Measurements from ENCODE around the gene TGFBR2. TPM values are rescaled to one million over a fixed set of nuclear protein-coding genes. Genes with fewer than 3 reads are reported as not detected.
A peak's percentile ranks its signal among the peaks of the same experiment; 100 is the strongest.

TGFBR2 gene
- total and polyA plus RNA-seq, 2 of the 13 experiments (the other 11 are each of a cell fraction or from before 2014, with no cell fraction given), result 82.2 to 187 TPM

DNA sequence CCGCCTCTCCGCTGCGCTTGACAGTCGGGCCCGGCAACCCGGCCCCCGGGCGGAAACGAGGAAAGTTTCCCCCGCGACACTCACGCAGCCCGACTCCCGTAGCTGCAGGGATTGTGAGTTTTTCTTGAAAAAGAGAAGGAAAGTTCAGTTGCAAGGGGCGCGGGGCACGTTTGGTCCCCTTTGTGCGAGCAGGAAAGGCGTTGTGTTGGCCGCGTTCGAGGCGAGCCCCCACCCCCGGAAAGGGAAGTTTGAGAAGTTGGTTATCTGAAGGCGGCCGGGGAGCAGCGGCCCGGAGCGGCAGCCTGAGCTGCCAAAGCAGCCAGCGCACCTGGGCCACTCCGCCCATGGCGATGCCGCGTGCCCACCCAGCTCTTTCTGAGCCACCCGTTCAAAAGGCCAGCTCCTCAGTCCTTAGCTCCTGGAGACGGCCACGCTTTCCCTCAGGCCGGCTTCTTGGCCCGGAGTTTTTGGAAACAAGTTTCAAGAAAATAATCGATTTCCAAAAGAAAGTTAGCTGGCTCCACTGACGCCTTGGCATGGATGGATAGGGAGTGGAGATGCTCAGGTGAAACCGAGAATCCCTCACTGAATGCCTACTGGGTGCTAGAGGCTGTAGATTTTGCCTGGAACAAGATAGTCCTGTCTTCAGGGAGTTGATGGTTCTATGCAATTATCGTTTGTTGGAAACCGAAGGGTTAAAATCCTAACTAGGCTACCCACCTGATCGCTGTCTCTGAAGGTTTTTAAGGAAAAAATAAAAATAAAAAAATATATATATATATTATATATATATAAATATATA, 832 bp downstream of the TGFBR2 start:
- ChIA-PET POLR2A (interaction anchor here (0.7 to 4.3 kb wide), 15 partner anchors 7 to 348 kb away, joined by 3 to 43 read pairs (median 5); no protein-coding TSS in a partner anchor), CTCF (ENCODE audit: low intra/inter-chr PET ratio, low total read pairs) (no interaction called here)
- peaks cover 3 to 17% of the 10 kb centered on the region in 2 experiments for H3K36me3 ChIP-seq (replicated peaks in 1 of 2; ENCODE audit: control insufficient read depth in 1 of 2, insufficient read depth in 2 of 2, low read length in 2 of 2)
- peaks cover 96% of the 10 kb centered on the region for H3K79me2 ChIP-seq (ENCODE audit: insufficient read depth, low read length)
- peak; percentile 13 for ATAC-seq
- WGBS (ENCODE audit: low lambda C conversion rate), result under 1% methylated on average over 18 of the region's 45 CpGs
- H3K4me1 ChIP-seq (ENCODE audit: insufficient read depth, low read length), result peaks cover 53% of the 10 kb centered on the region
- TSS peak; percentile 22 for BruUV-seq (replicated peaks)
- intact Hi-C loops (cut with micrococcal nuclease; ENCODE audit: unreplicated experiment) (loop anchor here (2.0 to 5.0 kb wide), 3 partner anchors 95 to 260 kb away; no protein-coding TSS in a partner anchor), in situ Hi-C loops (cut with HindIII; ENCODE audit: extremely low pct_ligation_motif_present, low pct_unique_long_range_greater_than_20kb) (loop anchor here (5.0 to 10.0 kb wide), 3 partner anchors 115 to 492 kb away; no protein-coding TSS in a partner anchor)
- no peak overlapping the region for H2AFZ ChIP-seq (ENCODE audit: low read length)
- no peaks in the 10 kb centered on the region for H3K9me3 ChIP-seq (ENCODE audit: low read length)
- H3K4me2 ChIP-seq (ENCODE audit: low read depth, low read length), result peak overlapping the region; percentile 56
- H3K27ac ChIP-seq (ENCODE audit: extremely low read length, insufficient read depth, low read length), result peak overlapping the region; percentile 93
- no peak for FAIRE-seq
- peak overlapping the region; percentile 100 for H3K9ac ChIP-seq (ENCODE audit: insufficient read depth, low read depth, low read length)
- H4K20me1 ChIP-seq (ENCODE audit: insufficient read depth, low read length), result peaks cover 38% of the 10 kb centered on the region
- peaks cover 0 to 2% of the 10 kb centered on the region in 2 experiments; a peak in 1 of 5 replicates for H3K27me3 ChIP-seq (ENCODE audit: control insufficient read depth in 1 of 2, insufficient read depth in 2 of 2, low read length in 2 of 2)
- no peak for DNase-seq (ENCODE audit: low spot score)
- peak overlapping the region; percentile 96 to 100 (median 99) for H3K4me3 ChIP-seq (replicated peaks in 1 of 3; ENCODE audit: insufficient read depth in 1 of 3, low read depth in 2 of 3, low read length in 3 of 3)
- no peak for TF ChIP-seq AKAP8 (CRISPR knock-in tag; IDR thresholded peaks at IDR 0.05)
- TF ChIP-seq, protein P1, sequence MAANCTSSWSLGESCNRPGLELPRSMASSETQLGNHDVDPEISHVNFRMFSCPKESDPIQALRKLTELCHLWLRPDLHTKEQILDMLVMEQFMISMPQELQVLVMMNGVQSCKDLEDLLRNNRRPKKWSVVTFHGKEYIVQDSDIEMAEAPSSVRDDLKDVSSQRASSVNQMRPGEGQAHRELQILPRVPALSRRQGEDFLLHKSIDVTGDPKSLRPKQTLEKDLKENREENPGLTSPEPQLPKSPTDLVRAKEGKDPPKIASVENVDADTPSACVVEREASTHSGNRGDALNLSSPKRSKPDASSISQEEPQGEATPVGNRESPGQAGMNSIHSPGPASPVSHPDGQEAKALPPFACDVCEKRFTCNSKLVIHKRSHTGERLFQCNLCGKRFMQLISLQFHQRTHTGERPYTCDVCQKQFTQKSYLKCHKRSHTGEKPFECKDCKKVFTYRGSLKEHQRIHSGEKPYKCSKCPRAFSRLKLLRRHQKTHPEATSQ (CRISPR knock-in tag; IDR thresholded peaks at IDR 0.05; ENCODE audit: borderline replicate concordance), result no peak
- TF ChIP-seq MXI1 (IDR thresholded peaks at IDR 0.05; ENCODE audit: borderline replicate concordance, low read depth, low read length), result no peak; the same call in 2 of the 3 replicates
- no peak for TF ChIP-seq NFRKB (IDR thresholded peaks at IDR 0.05)
- TF ChIP-seq NFE2L1 (CRISPR knock-in tag; IDR thresholded peaks at IDR 0.05; ENCODE audit: borderline replicate concordance), result no peak
- TF ChIP-seq, protein P2, sequence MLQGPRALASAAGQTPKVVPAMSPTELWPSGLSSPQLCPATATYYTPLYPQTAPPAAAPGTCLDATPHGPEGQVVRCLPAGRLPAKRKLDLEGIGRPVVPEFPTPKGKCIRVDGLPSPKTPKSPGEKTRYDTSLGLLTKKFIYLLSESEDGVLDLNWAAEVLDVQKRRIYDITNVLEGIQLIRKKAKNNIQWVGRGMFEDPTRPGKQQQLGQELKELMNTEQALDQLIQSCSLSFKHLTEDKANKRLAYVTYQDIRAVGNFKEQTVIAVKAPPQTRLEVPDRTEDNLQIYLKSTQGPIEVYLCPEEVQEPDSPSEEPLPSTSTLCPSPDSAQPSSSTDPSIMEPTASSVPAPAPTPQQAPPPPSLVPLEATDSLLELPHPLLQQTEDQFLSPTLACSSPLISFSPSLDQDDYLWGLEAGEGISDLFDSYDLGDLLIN (CRISPR knock-in tag; IDR thresholded peaks at IDR 0.05; ENCODE audit: borderline replicate concordance), result no peak
- TF ChIP-seq CAMTA2 (CRISPR knock-in tag; IDR thresholded peaks at IDR 0.05; ENCODE audit: borderline replicate concordance), result no peak
- TF ChIP-seq, protein P3, sequence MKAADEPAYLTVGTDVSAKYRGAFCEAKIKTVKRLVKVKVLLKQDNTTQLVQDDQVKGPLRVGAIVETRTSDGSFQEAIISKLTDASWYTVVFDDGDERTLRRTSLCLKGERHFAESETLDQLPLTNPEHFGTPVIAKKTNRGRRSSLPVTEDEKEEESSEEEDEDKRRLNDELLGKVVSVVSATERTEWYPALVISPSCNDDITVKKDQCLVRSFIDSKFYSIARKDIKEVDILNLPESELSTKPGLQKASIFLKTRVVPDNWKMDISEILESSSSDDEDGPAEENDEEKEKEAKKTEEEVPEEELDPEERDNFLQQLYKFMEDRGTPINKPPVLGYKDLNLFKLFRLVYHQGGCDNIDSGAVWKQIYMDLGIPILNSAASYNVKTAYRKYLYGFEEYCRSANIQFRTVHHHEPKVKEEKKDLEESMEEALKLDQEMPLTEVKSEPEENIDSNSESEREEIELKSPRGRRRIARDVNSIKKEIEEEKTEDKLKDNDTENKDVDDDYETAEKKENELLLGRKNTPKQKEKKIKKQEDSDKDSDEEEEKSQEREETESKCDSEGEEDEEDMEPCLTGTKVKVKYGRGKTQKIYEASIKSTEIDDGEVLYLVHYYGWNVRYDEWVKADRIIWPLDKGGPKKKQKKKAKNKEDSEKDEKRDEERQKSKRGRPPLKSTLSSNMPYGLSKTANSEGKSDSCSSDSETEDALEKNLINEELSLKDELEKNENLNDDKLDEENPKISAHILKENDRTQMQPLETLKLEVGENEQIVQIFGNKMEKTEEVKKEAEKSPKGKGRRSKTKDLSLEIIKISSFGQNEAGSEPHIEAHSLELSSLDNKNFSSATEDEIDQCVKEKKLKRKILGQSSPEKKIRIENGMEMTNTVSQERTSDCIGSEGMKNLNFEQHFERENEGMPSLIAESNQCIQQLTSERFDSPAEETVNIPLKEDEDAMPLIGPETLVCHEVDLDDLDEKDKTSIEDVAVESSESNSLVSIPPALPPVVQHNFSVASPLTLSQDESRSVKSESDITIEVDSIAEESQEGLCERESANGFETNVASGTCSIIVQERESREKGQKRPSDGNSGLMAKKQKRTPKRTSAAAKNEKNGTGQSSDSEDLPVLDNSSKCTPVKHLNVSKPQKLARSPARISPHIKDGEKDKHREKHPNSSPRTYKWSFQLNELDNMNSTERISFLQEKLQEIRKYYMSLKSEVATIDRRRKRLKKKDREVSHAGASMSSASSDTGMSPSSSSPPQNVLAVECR (CRISPR knock-in tag; IDR thresholded peaks at IDR 0.05; ENCODE audit: borderline replicate concordance), result peak; percentile 5; the same call in 1 of the 2 replicates
- TF ChIP-seq, protein P4, sequence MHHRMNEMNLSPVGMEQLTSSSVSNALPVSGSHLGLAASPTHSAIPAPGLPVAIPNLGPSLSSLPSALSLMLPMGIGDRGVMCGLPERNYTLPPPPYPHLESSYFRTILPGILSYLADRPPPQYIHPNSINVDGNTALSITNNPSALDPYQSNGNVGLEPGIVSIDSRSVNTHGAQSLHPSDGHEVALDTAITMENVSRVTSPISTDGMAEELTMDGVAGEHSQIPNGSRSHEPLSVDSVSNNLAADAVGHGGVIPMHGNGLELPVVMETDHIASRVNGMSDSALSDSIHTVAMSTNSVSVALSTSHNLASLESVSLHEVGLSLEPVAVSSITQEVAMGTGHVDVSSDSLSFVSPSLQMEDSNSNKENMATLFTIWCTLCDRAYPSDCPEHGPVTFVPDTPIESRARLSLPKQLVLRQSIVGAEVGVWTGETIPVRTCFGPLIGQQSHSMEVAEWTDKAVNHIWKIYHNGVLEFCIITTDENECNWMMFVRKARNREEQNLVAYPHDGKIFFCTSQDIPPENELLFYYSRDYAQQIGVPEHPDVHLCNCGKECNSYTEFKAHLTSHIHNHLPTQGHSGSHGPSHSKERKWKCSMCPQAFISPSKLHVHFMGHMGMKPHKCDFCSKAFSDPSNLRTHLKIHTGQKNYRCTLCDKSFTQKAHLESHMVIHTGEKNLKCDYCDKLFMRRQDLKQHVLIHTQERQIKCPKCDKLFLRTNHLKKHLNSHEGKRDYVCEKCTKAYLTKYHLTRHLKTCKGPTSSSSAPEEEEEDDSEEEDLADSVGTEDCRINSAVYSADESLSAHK (CRISPR knock-in tag; IDR thresholded peaks at IDR 0.05; ENCODE audit: borderline replicate concordance), result no peak
- TF ChIP-seq, protein P5, sequence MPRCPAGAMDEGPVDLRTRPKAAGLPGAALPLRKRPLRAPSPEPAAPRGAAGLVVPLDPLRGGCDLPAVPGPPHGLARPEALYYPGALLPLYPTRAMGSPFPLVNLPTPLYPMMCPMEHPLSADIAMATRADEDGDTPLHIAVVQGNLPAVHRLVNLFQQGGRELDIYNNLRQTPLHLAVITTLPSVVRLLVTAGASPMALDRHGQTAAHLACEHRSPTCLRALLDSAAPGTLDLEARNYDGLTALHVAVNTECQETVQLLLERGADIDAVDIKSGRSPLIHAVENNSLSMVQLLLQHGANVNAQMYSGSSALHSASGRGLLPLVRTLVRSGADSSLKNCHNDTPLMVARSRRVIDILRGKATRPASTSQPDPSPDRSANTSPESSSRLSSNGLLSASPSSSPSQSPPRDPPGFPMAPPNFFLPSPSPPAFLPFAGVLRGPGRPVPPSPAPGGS (CRISPR knock-in tag; IDR thresholded peaks at IDR 0.05), result no peak

Data from HepG2 (cell line).